ENCODE results near the gene CABCOCO1.
"Not testable (repeated sequence)": the region's sequence is repeated elsewhere in the genome, so short reads cannot be mapped to it uniquely, and the experiment has no call there.

The CABCOCO1 gene

GRCh38 chr10:61719906-61720305 lies 57.2 kb downstream of the CABCOCO1 start:
- DNase-seq: no peak

GRCh38 chr10:61721431-61721830 lies 58.7 kb downstream of the CABCOCO1 start:
- no peak for DNase-seq

GRCh38 chr10:61725221-61725620 lies 62.5 kb downstream of the CABCOCO1 start:
- not testable (repeated sequence) for DNase-seq

GRCh38 chr10:61729596-61729995 lies 66.9 kb downstream of the CABCOCO1 start:
- no peak for DNase-seq

- DNase-seq: no peak
Measured at GRCh38 chr10:61730671-61731070, 67.9 kb downstream of the CABCOCO1 start.

GRCh38 chr10:61731638-61732037 lies 68.9 kb downstream of the CABCOCO1 start:
- no peak for DNase-seq

- no peak for DNase-seq
Measured at GRCh38 chr10:61732629-61733278, 70.0 kb downstream of the CABCOCO1 start.

GRCh38 chr10:61733358-61733940 lies 70.7 kb downstream of the CABCOCO1 start:
- DNase-seq: no peak

GRCh38 chr10:61735882-61736281 lies 73.2 kb downstream of the CABCOCO1 start:
- DNase-seq: no peak

- not testable (repeated sequence) for DNase-seq
Measured at GRCh38 chr10:61737455-61737854, 74.7 kb downstream of the CABCOCO1 start.

GRCh38 chr10:61742812-61743211 lies 80.1 kb downstream of the CABCOCO1 start:
- no peak for DNase-seq

GRCh38 chr10:61744469-61744868 lies 81.7 kb downstream of the CABCOCO1 start:
- DNase-seq: no peak

- DNase-seq: no peak
Measured at GRCh38 chr10:61746377-61746776, 83.6 kb downstream of the CABCOCO1 start.

GRCh38 chr10:61747307-61747706 lies 84.6 kb downstream of the CABCOCO1 start:
- DNase-seq: no peak

- DNase-seq: no peak
Measured at GRCh38 chr10:61749291-61749690, 86.6 kb downstream of the CABCOCO1 start.

GRCh38 chr10:61750943-61751471 lies 88.3 kb downstream of the CABCOCO1 start:
- peak; percentile 49 for DNase-seq

- DNase-seq: no peak
Measured at GRCh38 chr10:61751599-61751998, 88.9 kb downstream of the CABCOCO1 start.

- no peak for DNase-seq
Measured at GRCh38 chr10:61752111-61753011, 89.6 kb downstream of the CABCOCO1 start.

GRCh38 chr10:61753453-61753852 lies 90.7 kb downstream of the CABCOCO1 start:
- DNase-seq: no peak

- DNase-seq: no peak
Measured at GRCh38 chr10:61754587-61755550, 92.1 kb downstream of the CABCOCO1 start.

- DNase-seq: no peak
Measured at GRCh38 chr10:61757001-61757400, 94.3 kb downstream of the CABCOCO1 start.

Measured in femur (tissue), 1 donor.